Retina (tissue), 1 donor: ENCODE data around the gene WFS1.

Experiments
- DNase-seq: peaks from one replicate; pipeline ENCODE4 v3.0.0-alpha.2; 2016

The WFS1 gene

DNA sequence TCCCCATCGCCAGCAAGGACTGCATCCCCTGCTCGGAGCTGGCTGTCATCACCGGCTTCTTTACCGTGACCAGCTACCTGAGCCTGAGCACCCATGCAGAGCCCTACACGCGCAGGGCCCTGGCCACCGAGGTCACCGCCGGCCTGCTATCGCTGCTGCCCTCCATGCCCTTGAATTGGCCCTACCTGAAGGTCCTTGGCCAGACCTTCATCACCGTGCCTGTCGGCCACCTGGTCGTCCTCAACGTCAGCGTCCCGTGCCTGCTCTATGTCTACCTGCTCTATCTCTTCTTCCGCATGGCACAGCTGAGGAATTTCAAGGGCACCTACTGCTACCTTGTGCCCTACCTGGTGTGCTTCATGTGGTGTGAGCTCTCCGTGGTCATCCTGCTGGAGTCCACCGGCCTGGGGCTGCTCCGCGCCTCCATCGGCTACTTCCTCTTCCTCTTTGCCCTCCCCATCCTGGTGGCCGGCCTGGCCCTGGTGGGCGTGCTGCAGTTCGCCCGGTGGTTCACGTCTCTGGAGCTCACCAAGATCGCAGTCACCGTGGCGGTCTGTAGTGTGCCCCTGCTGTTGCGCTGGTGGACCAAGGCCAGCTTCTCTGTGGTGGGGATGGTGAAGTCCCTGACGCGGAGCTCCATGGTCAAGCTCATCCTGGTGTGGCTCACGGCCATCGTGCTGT lies 31.5 kb downstream of the WFS1 start:
- DNase-seq = no peak

DNA sequence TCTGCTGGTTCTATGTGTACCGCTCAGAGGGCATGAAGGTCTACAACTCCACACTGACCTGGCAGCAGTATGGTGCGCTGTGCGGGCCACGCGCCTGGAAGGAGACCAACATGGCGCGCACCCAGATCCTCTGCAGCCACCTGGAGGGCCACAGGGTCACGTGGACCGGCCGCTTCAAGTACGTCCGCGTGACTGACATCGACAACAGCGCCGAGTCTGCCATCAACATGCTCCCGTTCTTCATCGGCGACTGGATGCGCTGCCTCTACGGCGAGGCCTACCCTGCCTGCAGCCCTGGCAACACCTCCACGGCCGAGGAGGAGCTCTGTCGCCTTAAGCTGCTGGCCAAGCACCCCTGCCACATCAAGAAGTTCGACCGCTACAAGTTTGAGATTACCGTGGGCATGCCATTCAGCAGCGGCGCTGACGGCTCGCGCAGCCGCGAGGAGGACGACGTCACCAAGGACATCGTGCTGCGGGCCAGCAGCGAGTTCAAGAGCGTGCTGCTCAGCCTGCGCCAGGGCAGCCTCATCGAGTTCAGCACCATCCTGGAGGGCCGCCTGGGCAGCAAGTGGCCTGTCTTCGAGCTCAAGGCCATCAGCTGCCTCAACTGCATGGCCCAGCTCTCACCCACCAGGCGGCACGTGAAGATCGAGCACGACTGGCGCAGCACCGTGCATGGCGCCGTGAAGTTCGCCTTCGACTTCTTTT lies 32.2 kb downstream of the WFS1 start:
- DNase-seq = no peak

DNA sequence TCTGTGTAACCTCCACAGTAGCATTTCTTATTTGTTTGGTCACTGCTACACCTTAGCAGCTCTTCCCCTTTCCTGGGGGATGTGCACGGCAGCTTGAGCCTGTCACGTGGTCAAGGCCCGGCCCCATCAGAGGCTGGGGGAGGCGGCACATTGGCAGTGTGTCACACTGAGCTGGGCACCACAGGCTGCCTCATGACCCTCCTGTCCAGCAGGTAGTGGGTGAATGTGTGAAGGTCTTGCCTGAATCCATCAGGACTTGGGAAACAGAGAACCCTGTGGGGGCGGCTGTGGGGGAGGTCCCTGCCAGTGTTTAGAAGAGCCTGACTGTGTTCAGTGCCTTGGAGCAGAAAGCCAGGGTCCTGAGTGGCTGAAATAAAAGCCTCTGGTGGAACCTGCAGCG lies 33.2 kb downstream of the WFS1 start:
- no peak for DNase-seq

DNA sequence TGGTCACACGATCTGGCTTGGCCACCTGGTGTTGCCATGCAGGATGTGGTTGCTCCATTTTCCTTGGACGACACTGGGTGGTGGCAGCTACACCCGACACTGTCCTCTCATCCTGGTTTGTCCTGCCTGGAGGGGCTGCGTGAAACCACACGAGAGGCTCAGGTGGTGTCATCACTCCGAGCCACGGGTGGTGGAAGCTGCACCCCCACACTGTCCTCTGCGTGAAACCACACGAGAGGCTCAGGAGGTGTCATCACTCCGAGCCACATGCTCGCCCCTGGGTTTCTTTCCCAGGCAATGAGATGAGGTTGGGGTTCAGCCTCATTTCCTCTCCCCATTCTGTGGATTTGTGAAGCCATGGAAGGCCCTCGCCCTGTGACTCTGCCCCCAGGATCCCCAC lies 34.3 kb downstream of the WFS1 start:
- no peak for DNase-seq

DNA sequence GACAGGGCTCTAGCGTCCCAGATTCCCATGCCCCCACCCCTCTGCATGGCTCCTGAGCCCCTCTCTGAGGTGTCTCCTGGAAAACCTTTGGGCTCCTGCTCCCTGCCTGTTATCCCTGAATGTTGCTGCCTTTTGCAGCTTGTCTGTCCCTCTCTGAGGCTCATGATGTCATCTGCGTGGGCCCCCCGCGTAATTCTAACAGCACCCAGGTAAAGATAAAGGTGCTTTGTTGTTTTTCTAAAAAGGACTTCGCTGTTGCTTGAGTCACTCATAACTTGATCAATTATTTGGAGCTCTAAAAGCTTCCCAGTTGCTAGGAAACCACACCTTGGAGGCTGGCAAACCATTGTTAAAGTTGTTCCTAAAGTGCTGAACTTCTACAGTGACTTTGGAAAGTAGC lies 36.6 kb downstream of the WFS1 start:
- no peak for DNase-seq

DNA sequence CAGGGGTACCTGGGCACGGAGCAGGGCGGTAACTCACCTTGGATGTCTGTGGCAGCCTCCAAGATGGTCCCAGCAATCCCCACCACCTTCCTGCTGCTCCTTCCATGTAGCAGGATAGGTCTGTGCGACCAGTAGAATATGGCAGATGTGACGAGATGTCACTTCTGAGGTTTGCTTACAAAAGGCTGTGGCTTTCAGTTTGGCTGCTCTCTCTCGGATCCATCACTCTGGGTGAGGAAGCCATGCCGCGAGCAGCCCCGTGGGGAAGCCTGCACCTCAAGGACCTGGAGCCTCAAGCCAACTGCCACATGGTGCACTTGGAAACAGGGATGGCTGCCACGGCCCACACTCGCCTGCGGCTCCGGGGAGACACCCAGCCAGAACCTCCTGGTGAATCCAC lies 37.6 kb downstream of the WFS1 start:
- no peak for DNase-seq

DNA sequence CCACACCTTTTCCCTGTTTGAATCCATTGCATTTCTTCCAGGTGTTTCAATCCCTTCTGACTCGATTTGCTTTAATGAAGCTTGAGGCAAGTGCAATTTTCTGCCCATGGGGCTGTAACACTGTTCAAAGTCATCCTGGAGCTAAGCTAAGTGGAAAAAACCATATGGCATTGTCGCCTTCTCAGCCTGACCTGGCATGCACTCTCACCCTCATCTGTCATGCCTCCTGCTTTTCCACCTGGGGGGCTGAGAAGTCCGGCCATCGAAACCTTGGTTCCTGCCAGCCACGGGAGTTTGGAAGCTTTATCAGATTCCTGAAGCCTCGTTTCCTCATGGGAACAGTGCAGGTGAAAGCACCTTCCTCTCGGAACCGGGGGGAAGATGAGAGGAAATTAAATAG lies 38.2 kb downstream of the WFS1 start:
- no peak for DNase-seq

DNA sequence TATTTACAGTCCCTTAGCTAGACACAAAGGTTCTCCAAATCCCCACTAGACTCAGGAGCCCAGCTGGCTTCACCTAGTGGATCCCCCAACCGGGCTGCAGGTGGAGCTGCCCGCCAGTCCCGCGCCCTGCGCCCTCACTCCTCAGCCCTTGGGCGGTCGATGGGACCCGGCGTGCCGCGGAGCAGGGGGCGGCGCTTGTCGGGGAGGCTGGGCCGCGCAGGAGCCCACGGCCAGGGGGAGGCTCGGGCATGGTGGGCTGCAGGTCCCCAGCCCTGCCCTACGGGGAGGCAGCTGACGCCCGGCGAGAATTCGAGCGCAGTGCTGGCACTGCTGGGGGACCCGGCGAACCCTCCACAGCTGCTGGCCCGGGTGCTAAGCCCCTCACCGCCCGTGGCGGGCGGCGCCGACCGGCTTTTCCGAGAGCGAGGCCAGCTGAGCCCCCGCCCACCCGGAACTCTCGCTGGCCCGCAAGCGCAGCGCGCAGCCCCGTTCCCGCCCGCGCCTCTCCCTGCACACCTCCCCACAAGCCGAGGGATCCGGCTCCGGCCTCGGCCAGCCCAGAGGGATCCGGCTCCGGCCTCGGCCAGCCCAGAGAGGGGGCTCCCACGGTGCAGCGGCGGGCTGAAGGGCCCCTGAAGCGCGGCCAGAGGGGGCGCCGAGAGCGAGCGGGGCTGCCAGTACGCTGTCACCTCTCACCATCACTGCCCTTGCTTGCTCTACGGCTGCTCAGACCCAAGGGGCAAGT lies 39.4 kb downstream of the WFS1 start:
- DNase-seq = peak; percentile 90

DNA sequence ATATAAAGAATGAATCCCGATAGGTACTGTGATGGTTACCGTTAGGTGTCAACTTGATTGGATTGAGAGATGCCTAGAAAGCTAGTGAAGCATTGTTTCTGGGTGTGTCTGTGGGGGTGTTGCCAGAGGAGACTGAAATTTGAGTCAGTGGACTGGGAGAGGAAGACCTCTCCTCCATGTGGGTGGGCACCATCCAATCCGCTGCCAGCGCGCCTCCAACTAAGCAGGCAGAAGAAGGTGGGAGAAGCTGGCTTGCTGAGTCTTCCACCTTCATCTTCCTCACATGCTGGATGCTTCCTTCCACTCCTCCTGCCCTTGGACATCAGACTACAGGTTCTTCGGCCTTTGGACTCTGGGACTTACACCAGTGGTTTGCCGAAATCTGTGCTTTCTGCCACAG lies 40.1 kb downstream of the WFS1 start:
- DNase-seq = no peak

DNA sequence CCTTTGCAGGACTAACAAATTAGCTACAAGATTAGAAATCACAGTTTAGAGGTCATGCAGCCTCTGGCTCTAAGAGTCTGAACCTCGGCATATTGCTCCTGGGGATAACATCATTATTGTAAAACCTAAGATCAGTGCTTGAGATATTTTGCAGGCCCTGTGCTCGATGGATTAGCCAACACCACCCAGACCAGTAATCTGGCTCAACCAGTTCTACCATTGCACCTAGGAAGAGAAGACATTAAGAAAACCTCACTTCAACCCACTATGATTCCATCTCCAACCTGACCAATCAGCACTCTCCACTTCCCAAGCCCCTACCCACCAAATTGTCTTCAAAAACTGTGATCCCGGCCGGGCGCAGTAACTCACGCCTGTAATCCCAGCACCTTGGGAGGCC lies 43.6 kb downstream of the WFS1 start:
- no peak for DNase-seq

DNA sequence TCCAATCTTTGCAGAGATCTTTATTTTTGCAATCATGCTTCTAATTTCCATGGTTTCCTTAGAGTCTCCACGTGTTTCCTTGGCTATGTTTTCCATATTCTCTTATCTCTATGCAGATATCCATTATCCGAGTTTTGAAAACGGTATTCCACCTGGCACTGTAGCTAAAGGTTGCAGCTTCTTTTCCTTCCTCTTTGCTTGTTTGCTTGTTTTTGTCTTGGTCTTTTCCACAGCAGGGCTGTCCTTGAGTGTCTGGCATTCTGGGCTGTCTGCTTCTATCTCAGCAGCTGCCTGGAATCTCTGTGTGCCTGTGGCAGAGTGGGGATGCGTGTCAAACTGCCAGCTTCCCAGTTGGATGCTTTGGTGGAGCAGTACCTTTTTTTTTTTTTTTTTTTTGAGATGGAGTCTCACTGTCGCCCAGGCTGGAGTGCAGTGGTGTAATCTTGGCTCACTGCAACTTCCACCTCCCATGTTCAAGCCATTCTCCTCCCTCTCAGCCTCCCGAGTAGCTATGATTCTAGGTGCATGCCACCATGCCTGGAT lies 46.9 kb downstream of the WFS1 start:
- DNase-seq = no peak

DNA sequence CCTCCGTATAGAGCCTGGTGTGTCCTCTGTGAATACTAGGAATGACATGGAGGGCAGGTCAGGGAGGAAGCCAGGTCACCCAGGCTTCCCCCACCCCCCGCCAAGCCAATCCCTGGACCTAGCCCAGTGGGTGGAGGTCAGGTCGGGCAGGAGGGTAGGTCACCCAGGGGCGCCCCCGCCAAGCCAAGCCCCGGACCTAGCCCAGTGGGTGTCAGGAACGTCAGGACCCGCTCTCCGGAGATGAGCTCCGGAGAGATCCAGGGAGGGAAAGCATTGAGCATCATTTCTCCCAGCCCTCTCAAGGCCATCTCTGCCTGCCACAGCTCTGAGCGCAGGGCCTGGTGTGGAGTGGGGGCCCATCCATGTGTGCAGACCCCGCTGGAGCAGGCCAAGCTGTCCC lies 48.6 kb downstream of the WFS1 start:
- no peak for DNase-seq

DNA sequence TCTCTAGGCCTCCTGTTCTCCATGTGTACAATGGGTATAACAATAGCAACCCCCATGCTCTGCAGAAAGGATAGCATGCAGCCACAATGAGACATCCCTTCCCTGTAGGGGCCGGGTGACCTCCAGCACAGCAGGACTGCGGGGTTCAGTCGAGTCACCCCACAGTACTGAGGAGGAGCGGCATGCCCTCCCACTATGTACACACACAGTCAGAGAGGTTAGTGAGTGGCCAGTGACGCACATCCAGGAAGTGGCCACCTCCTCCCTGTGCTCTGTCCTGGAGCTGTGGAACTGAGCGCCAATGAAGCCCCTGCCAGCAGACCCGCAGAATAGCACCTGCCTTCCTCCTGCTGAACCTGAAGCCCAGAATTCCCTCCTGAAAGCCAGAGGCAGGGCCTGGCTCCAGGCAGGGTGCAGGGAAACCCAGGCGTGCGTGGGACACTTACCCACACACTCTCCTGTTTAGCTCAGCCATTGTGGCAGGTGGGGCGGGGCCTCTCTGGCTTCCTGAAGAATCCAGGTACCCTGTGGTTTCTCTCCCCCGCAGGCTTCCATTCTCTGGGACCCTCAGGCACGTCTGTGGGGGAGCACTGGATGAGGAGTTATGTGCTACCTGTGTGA lies 50.0 kb downstream of the WFS1 start:
- no peak for DNase-seq

DNA sequence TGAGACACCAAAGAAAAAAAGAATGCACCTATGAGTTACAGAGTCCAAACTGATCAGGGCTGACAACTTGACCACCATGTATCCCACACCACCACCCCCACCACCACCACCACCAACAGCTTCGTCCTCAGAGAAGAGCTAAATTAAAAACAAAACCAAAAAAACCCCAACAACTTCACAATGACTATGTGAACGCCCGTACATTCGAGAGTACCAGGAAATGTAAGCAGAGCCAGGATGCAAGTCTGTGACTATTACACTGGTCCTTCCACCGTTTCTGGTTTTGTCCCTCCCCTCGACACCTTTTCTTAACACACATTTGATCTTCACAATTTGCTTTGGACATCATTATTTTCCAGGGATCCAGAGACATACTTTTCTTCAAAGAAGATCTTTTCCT lies 51.0 kb downstream of the WFS1 start:
- no peak for DNase-seq

DNA sequence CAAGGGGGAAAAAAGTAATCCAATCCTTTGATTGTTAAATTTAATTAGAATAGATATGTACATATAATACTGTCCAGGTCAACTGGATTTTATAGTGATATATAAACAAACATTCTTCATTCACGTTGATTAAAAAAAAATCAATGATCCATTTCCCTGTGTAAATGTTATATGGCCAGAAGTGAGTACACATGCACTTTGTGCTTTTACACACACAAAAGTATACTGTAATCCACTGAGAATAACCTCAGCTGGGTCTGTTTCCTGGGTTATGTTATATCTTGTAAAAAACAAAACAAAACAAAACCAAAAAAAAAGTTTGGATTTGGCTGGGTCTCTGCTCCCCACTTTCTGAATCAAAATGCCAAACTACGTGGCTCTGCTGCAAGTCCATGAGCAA lies 51.7 kb downstream of the WFS1 start:
- no peak for DNase-seq

DNA sequence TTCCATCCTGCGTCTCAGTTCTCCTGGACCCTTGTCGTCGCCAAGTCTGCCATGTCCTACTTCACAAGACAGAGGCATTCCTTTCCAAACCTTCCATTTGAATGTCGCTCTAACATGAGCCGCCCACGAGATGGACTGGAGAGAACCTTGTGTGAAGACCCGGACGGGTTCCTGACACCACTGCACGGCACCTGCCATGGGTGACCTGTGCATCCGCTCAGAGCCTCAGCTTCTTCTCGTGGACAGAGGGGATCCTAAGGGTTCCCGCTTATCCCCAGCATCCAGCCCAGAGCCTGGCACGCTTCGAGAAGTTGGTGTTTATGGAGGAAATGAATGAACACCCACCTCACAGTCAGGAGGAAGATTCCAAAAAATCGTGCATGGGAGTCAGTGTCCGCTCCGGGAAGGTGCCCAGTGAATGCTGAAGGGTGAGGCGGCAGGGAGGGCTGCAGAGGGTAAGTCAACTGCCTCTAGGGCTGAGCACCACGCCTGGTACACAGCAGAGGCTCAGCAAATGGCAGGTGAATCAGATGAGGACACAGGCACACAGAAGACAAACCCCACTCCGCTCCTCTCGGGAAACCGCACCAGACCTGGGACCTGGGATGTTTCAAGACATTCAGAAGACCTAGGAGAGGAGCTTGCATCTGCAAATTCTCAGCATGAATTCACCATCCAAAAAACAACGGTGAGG lies 52.6 kb downstream of the WFS1 start:
- no peak for DNase-seq

DNA sequence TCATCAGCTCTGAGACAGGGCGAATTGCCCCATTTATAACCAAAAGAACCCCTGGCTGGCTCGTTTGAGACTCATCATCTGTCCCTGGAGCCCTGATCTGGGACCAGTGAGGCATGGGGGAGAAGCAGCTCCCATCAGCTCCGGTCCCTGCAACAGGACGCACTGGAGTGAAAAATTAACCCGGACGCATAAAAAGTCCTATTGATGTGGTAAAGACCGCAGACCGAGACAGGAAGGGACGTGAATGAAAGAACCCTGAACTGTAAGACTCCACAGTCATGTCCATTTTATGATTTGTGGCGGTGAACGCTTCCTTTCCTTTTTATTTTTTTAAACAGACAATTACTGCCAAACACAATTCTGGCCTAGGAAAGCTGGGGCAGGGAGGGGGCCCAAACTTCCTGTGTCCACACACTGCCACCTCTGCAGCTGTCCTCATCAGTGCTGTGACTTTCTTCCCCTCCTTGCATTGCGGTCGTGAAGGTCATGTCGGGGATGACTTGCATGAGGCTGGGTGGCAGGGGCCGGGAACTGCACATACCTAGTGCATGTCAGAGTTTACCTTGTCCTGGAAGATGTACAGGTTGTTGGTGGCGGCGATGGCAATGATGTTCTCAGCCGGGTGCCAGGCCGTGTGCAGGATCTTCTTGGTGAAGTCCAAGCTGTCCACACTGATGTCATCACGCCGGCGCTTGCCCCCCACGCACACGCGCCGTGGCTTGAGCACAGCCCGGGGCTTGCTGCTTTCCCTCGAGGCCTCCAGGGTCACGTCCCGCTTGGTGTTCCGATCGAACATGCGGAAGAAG lies 53.3 kb downstream of the WFS1 start:
- no peak for DNase-seq

DNA sequence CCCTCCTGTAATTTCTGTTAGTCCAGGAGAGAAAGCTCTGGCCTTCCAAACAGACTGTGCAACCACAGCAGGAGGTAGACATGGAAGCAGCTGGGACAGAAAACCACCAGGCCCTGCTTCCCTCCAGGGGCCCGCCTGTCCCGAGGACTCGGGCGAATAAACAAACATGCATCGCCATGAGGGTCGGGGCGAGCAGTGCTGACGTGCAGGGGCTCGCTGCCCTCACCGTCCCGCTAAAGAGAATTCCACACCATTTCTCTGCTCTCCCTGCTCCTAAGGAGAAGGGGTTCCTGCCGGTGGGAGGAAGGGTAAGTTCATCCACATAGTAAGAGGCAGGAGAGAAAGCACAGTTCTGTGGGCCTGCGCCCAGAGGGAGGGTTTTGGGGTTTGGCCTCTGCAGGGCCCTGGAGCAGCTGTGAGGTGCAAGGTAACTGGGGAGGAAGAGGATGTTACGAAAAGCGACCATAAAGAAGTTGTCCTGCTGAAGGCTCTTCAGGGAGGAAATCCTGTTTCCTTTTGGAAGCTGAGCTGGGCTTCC lies 54.9 kb downstream of the WFS1 start:
- peak; percentile 33 for DNase-seq

DNA sequence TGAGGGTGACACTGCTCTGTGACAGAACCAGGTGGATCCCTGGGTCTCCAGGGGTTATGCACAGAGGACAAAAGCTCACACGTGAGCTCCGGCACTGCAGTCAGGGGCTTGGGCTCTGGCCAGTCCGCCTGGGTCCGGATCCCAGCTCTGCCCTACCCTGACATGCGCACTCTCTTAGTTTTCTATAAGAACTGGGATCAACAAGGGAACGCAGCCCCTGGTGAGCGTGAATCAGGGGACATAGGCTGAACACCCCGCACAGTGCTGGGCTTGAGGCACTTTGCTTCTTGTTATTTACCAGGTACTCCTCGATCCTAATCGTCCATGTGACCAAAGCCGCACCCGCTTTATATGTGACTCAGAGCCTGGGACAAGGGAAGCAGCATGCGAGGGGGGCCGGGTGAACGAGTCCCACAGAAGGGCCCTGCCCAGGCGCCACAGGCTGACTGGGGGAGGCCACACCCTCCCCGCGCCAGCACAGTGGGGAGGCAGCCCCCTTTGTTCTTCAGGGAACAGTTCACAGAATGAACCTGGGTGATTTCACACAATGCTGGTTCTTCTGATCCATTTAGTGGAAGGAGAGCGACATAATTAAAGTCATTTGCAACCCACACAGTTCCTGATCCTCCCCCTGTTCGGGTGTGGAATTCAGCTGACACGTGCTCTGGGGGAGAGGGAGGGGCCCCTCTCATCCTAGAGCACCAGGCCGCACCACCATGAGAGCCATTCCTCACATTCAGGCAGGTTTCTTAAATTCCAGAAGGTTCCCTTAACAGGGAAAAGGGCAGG lies 55.5 kb downstream of the WFS1 start:
- DNase-seq = peak; percentile 39

DNA sequence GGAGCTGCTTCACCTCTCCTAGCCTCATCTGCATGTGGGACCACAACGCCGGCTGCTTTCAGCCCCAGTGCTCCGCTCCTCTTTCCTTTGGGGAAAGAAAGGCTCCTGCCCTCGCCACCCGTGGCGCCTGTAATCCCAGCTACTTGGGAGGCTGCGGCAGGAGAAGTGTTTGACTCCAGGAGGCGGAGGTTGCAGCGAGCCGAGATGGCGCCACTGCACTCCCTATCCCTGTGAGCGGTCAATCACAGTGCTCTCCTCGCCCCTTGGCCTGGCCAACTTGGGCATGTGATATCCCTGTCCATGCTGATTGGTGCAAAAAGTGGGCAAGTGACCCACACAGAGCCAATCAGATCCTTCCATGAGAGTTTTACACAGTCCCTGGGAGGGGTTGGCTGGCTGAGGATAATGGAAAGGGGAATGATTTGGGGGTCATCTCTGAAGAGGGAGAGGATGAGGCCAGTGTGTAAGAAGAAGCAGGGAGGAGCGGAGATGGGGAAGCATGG lies 56.2 kb downstream of the WFS1 start:
- no peak for DNase-seq
